Fibroblast of villous mesenchyme (primary cell): ENCODE data around the gene CNPY3. TPM values are rescaled to one million over a fixed set of nuclear protein-coding genes. Genes with fewer than 3 reads are reported as not detected.
A peak's percentile ranks its signal among the peaks of the same experiment; 100 is the strongest.
"Not testable (repeated sequence)": the region's sequence is repeated elsewhere in the genome, so short reads cannot be mapped to it uniquely, and the experiment has no call there.

Source experiments
- DNase-seq: peaks from one replicate; pipeline ENCODE4 v3.0.0-alpha.2; 2010; ENCODE audit warnings: low read depth
- H3K4me3 ChIP-seq: 2 replicates; pipeline ENCODE4 v1.5.1; 2011; ENCODE audit warnings: low read depth, mild to moderate bottlenecking, low read length
- CTCF ChIP-seq: IDR thresholded peaks from 2 replicates; pipeline ENCODE4 v1.5.1; 2012; ENCODE audit warnings: low read depth, mild to moderate bottlenecking, low read length; ENCODE audit not compliant: insufficient read depth
- total RNA-seq: library from RNA; depleted of rRNA; stranded (reverse); fragments of >200 nt; gene quantifications from 2 replicates; pipeline ENCODE4 v1.2.3, GENCODE V29; 2012

Gene CNPY3
- total RNA-seq = 26.7 and 36.7 TPM in 2 replicates

- DNase-seq = peak; percentile 98
- TF ChIP-seq CTCF = no peak
Observed at GRCh38 chr6:42928986-42929820, at the start of gene CNPY3. Gene CNPY3, plus strand, starts transcription at chr6:42929480. Its CDS starts 91 bp downstream, at chr6:42929571.

GRCh38 chr6:42880240-42880817, 49.0 kb upstream of the CNPY3 start:
- not testable (repeated sequence) for DNase-seq
- H3K4me3 ChIP-seq = peak overlapping the region; percentile 85

More at GRCh38 chr6:42928986-42929820, at the start of gene CNPY3:
- H3K4me3 ChIP-seq = peak within 1 kb of the TSS; percentile 75

- not testable (repeated sequence) for DNase-seq
- H3K4me3 ChIP-seq = peak overlapping the region; percentile 85
Observed at GRCh38 chr6:42880871-42881270, 48.4 kb upstream of the CNPY3 start.

GRCh38 chr6:42885702-42886101, 43.6 kb upstream of the CNPY3 start:
- DNase-seq = no peak
- no peak overlapping the region for H3K4me3 ChIP-seq
- no peak for TF ChIP-seq CTCF

GRCh38 chr6:42888201-42888600, 41.1 kb upstream of the CNPY3 start:
- H3K4me3 ChIP-seq, DNase-seq: not testable (repeated sequence)

GRCh38 chr6:42889815-42890214, 39.5 kb upstream of the CNPY3 start:
- peak overlapping the region; percentile 94 for H3K4me3 ChIP-seq
- DNase-seq = no peak
- no peak for TF ChIP-seq CTCF

GRCh38 chr6:42890311-42891198, 38.7 kb upstream of the CNPY3 start:
- no peak for TF ChIP-seq CTCF
- DNase-seq = peak; percentile 97

GRCh38 chr6:42891199-42891722, 38.0 kb upstream of the CNPY3 start:
- TF ChIP-seq CTCF = no peak
- no peak for DNase-seq
- peak overlapping the region; percentile 94 for H3K4me3 ChIP-seq

More at GRCh38 chr6:42890311-42891198, 38.7 kb upstream of the CNPY3 start:
- H3K4me3 ChIP-seq = peak overlapping the region; percentile 94

GRCh38 chr6:42894041-42894828, 35.0 kb upstream of the CNPY3 start:
- not testable (repeated sequence) for H3K4me3 ChIP-seq
- peak; percentile 38 for DNase-seq
